PC-3 (cell line): ENCODE measurements around the gene CEP78.

Experiments
- EZH2phosphoT487 ChIP-seq: fragments of 300-600 bp; sonication (generic); IDR thresholded peaks from 2 replicates; pipeline ENCODE4 v1.6.1; 2018; ENCODE audit warnings: mild to moderate bottlenecking, antibody characterized with exemption, low read length, borderline replicate concordance
- TF ChIP-seq, protein P1 (sequence below): fragments of 300-600 bp; sonication (generic); conservative IDR thresholded peaks from 2 replicates; pipeline ENCODE4 v1.5.1; 2017; ENCODE audit warnings: antibody characterized with exemption, low read depth, mild to moderate bottlenecking, low read length

DNA sequence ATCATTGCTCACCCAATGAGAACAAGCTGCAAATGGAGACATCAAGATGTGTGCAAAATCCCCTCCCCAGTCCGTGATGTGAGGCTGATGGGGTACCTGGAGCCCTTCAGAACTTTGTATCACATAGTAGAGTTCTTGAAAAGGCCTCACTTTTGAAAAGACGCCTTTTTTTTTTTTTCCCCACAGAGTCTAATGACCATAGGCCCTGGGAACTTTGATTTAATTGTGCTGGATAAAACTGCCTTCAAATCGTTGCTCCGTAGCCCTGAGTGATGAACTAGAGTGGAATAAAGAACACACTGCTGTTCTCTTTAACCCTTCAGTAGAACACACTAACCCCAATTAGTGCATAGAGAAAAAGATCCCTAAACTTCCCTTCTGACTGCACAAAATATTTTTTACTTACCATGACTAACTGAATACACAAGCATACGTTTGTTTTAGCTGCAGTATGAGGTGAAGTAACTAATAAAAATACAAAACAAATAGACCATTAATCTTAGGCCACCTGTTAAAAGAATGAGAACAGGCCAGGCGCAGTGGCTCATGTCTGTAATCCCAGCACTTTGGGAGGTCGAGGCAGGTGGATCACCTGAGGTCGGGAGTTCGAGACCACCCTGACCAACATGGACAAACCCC is 76.1 kb downstream of the CEP78 start:
- TF ChIP-seq, protein P1, sequence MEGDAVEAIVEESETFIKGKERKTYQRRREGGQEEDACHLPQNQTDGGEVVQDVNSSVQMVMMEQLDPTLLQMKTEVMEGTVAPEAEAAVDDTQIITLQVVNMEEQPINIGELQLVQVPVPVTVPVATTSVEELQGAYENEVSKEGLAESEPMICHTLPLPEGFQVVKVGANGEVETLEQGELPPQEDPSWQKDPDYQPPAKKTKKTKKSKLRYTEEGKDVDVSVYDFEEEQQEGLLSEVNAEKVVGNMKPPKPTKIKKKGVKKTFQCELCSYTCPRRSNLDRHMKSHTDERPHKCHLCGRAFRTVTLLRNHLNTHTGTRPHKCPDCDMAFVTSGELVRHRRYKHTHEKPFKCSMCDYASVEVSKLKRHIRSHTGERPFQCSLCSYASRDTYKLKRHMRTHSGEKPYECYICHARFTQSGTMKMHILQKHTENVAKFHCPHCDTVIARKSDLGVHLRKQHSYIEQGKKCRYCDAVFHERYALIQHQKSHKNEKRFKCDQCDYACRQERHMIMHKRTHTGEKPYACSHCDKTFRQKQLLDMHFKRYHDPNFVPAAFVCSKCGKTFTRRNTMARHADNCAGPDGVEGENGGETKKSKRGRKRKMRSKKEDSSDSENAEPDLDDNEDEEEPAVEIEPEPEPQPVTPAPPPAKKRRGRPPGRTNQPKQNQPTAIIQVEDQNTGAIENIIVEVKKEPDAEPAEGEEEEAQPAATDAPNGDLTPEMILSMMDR, result no peak
- no peak for TF ChIP-seq EZH2phosphoT487
